ENCODE measurements around the gene ARHGAP26.

Gene ARHGAP26

GRCh38 chr5:143217065-143217803, 447.1 kb downstream of the ARHGAP26 start:
- no peak for FAIRE-seq

GRCh38 chr5:143217804-143218160, 447.6 kb downstream of the ARHGAP26 start:
- FAIRE-seq = no peak

GRCh38 chr5:143218517-143219170, 448.5 kb downstream of the ARHGAP26 start:
- no peak for FAIRE-seq

- no peak for FAIRE-seq
Observed at GRCh38 chr5:143219696-143220095, 449.5 kb downstream of the ARHGAP26 start.

- FAIRE-seq = no peak
Observed at GRCh38 chr5:143220748-143221251, 450.6 kb downstream of the ARHGAP26 start.

- no peak for FAIRE-seq
Observed at GRCh38 chr5:143222287-143223231, 452.4 kb downstream of the ARHGAP26 start.

GRCh38 chr5:143224672-143225071, 454.5 kb downstream of the ARHGAP26 start:
- FAIRE-seq = no peak

GRCh38 chr5:143225511-143225910, 455.3 kb downstream of the ARHGAP26 start:
- FAIRE-seq = no peak

GRCh38 chr5:143226361-143226760, 456.2 kb downstream of the ARHGAP26 start:
- no peak for FAIRE-seq

- FAIRE-seq = no peak
Observed at GRCh38 chr5:143226872-143227271, 456.7 kb downstream of the ARHGAP26 start.

- no peak for FAIRE-seq
Observed at GRCh38 chr5:143227301-143227700, 457.1 kb downstream of the ARHGAP26 start.

GRCh38 chr5:143228597-143229293, 458.6 kb downstream of the ARHGAP26 start:
- no peak for FAIRE-seq

- no peak for FAIRE-seq
Observed at GRCh38 chr5:143229426-143229895, 459.3 kb downstream of the ARHGAP26 start.

- no peak for FAIRE-seq
Observed at GRCh38 chr5:143229896-143230675, 459.9 kb downstream of the ARHGAP26 start.

GRCh38 chr5:143230676-143230996, 460.5 kb downstream of the ARHGAP26 start:
- FAIRE-seq = no peak

GRCh38 chr5:143231416-143231815, 461.2 kb downstream of the ARHGAP26 start:
- FAIRE-seq = no peak

- FAIRE-seq = no peak
Observed at GRCh38 chr5:143231973-143232812, 462.0 kb downstream of the ARHGAP26 start.

- no peak for FAIRE-seq
Observed at GRCh38 chr5:143233031-143233430, 462.9 kb downstream of the ARHGAP26 start.

GRCh38 chr5:143234162-143234842, 464.1 kb downstream of the ARHGAP26 start:
- FAIRE-seq = no peak

GRCh38 chr5:143235423-143235822, 465.2 kb downstream of the ARHGAP26 start:
- FAIRE-seq = no peak

All from TTC549 (cell line).